RWPE1 (cell line): Measurements from ENCODE around the gene XXYLT1.

ENCODE experiments used
- CTCF ChIA-PET: fragments of 350-600 bp; sonication (Branson Sonifier 250); formaldehyde crosslinking; extraction: SDS; loops from one replicate; lab custom pipeline; 2021; lab: Yijun Ruan, JAX
- POLR2A ChIA-PET: fragments of 400-600 bp; formaldehyde crosslinking; extraction: SDS; loops from one replicate; lab custom pipeline; 2020; ENCODE audit warnings: antibody characterized with exemption; ENCODE audit not compliant: low non-redundant PET; lab: Yijun Ruan, JAX
- DNase-seq: peaks from one replicate; pipeline ENCODE4 v3.0.0; 2012; ENCODE audit warnings: low spot score
- H3K27ac ChIP-seq: fragments of 450-650 bp; 2 replicates; pipeline ENCODE4 v1.5.1; 2017
- CTCF ChIP-seq: fragments of 450-650 bp; conservative IDR thresholded peaks from 2 replicates; pipeline ENCODE4 v1.5.1; 2017; ENCODE audit warnings: low read depth, mild to moderate bottlenecking

The XXYLT1 gene

GRCh38 chr3:195065864-195066185, 205.1 kb downstream of the XXYLT1 start:
- no peak for DNase-seq
- TF ChIP-seq CTCF, result no peak
- POLR2A ChIA-PET, result no interaction called here
- CTCF ChIA-PET, result no interaction called here
- H3K27ac ChIP-seq, result no peak overlapping the region

GRCh38 chr3:195065142-195065863, 205.7 kb downstream of the XXYLT1 start:
- ChIA-PET POLR2A (no interaction called here), CTCF (interaction anchor here (1.5 kb wide), 1 partner anchor 41 kb away, joined by 4 read pairs; no protein-coding TSS in a partner anchor)
- H3K27ac ChIP-seq, result no peak overlapping the region
- no peak for TF ChIP-seq CTCF
- no peak for DNase-seq

- CTCF ChIA-PET, result interaction anchor here (1.1 to 1.6 kb wide), 3 partner anchors 42 to 382 kb away, joined by 3 to 8 read pairs (median 4); no protein-coding TSS in a partner anchor
- DNase-seq, result no peak
- POLR2A ChIA-PET, result no interaction called here
Measured at GRCh38 chr3:195064300-195064931, 206.5 kb downstream of the XXYLT1 start.

GRCh38 chr3:195063581-195064193, 207.3 kb downstream of the XXYLT1 start:
- ChIA-PET POLR2A (no interaction called here), CTCF (interaction anchor here (0.6 to 1.6 kb wide), 5 partner anchors 17 to 381 kb away, joined by 3 to 8 read pairs (median 3); no protein-coding TSS in a partner anchor)
- TF ChIP-seq CTCF, result no peak
- H3K27ac ChIP-seq, result no peak overlapping the region
- no peak for DNase-seq

More at GRCh38 chr3:195064300-195064931, 206.5 kb downstream of the XXYLT1 start:
- no peak overlapping the region for H3K27ac ChIP-seq
- TF ChIP-seq CTCF, result no peak

GRCh38 chr3:195062866-195063540, 208.0 kb downstream of the XXYLT1 start:
- H3K27ac ChIP-seq, result no peak overlapping the region
- DNase-seq, result no peak
- ChIA-PET CTCF (interaction anchor here (0.6 to 1.6 kb wide), 5 partner anchors 18 to 380 kb away, joined by 3 to 8 read pairs (median 3); no protein-coding TSS in a partner anchor), POLR2A (no interaction called here)
- no peak for TF ChIP-seq CTCF
